ENCODE results near the gene CNR1.

DNA sequence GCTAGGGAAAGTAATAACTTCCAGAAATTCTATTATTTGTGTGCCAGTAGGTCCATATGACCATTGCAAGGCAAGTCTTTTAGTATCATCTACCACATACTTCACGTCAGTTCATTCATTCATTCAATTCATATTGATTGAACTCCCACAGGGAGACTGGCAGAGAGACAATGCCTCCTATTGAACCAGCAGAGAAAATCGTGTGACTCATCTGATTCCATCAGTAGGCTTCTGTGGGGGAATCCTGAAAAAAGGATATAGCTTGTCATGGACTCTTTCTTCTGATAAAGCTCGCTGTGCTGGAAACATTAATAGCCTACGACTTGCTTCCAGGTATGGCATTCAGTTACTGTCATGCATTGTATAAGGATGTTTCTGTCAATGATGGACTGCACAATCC, 45.3 kb upstream of the CNR1 start:
- TF ChIP-seq POLR2AphosphoS5 (IDR thresholded peaks at IDR 0.05): no peak
- TF ChIP-seq, protein P1, sequence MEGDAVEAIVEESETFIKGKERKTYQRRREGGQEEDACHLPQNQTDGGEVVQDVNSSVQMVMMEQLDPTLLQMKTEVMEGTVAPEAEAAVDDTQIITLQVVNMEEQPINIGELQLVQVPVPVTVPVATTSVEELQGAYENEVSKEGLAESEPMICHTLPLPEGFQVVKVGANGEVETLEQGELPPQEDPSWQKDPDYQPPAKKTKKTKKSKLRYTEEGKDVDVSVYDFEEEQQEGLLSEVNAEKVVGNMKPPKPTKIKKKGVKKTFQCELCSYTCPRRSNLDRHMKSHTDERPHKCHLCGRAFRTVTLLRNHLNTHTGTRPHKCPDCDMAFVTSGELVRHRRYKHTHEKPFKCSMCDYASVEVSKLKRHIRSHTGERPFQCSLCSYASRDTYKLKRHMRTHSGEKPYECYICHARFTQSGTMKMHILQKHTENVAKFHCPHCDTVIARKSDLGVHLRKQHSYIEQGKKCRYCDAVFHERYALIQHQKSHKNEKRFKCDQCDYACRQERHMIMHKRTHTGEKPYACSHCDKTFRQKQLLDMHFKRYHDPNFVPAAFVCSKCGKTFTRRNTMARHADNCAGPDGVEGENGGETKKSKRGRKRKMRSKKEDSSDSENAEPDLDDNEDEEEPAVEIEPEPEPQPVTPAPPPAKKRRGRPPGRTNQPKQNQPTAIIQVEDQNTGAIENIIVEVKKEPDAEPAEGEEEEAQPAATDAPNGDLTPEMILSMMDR (IDR thresholded peaks at IDR 0.05): no peak
